Femur (tissue), 1 donor: Measurements from ENCODE around the gene RELB.
"Not testable (repeated sequence)": the region's sequence is repeated elsewhere in the genome, so short reads cannot be mapped to it uniquely, and the experiment has no call there.

ENCODE experiments used
- DNase-seq: peaks from one replicate; pipeline ENCODE4 v3.0.0-alpha.2; 2017

Gene RELB

GRCh38 chr19:44987148-44987675, 14.1 kb upstream of the RELB start:
- DNase-seq, result no peak

- DNase-seq, result no peak
Measured at GRCh38 chr19:44988273-44988672, 13.0 kb upstream of the RELB start.

- DNase-seq, result peak; percentile 68
Measured at GRCh38 chr19:44988896-44989556, 12.2 kb upstream of the RELB start.

GRCh38 chr19:44990459-44990858, 10.8 kb upstream of the RELB start:
- DNase-seq, result no peak

- DNase-seq, result no peak
Measured at GRCh38 chr19:44990966-44991365, 10.3 kb upstream of the RELB start.

GRCh38 chr19:44992336-44993163, 8.7 kb upstream of the RELB start:
- no peak for DNase-seq

- no peak for DNase-seq
Measured at GRCh38 chr19:44993526-44993925, 7.7 kb upstream of the RELB start.

- no peak for DNase-seq
Measured at GRCh38 chr19:44993926-44994537, 7.2 kb upstream of the RELB start.

- no peak for DNase-seq
Measured at GRCh38 chr19:44998025-44998424, 3.2 kb upstream of the RELB start.

- not testable (repeated sequence) for DNase-seq
Measured at GRCh38 chr19:44999131-44999925, 1.9 kb upstream of the RELB start.

- DNase-seq, result not testable (repeated sequence)
Measured at GRCh38 chr19:45000665-45001064, 599 bp upstream of the RELB start.

- DNase-seq, result no peak
Measured at GRCh38 chr19:45003485-45003884, 2.2 kb downstream of the RELB start.

- DNase-seq, result no peak
Measured at GRCh38 chr19:45005787-45006186, 4.5 kb downstream of the RELB start.

- DNase-seq, result no peak
Measured at GRCh38 chr19:45008552-45008951, 7.3 kb downstream of the RELB start.

GRCh38 chr19:45009625-45010255, 8.5 kb downstream of the RELB start:
- DNase-seq, result no peak

- DNase-seq, result no peak
Measured at GRCh38 chr19:45010306-45010705, 9.0 kb downstream of the RELB start.

GRCh38 chr19:45011959-45012358, 10.7 kb downstream of the RELB start:
- no peak for DNase-seq

- DNase-seq, result peak; percentile 78
Measured at GRCh38 chr19:45016388-45017314, 15.4 kb downstream of the RELB start.

GRCh38 chr19:45019187-45019586, 17.9 kb downstream of the RELB start:
- DNase-seq, result no peak

GRCh38 chr19:45020071-45020470, 18.8 kb downstream of the RELB start:
- no peak for DNase-seq

- no peak for DNase-seq
Measured at GRCh38 chr19:45021971-45022370, 20.7 kb downstream of the RELB start.
